ENCODE data around the gene SAMD4A.

The SAMD4A gene

GRCh38 chr14:54708982-54709381 is 142.1 kb downstream of the SAMD4A start:
- no peaks in the 10 kb centered on the region; the same call in 1 of the 2 replicates for H3K9me3 ChIP-seq
- no peaks in the 10 kb centered on the region for H3K36me3 ChIP-seq
- no peak overlapping the region for H3K4me3 ChIP-seq (ENCODE audit: low read depth, low read length)
- no peak for DNase-seq
- no peaks in the 10 kb centered on the region for H3K27me3 ChIP-seq
- no peaks in the 10 kb centered on the region for H3K4me1 ChIP-seq
- TF ChIP-seq, protein P1, sequence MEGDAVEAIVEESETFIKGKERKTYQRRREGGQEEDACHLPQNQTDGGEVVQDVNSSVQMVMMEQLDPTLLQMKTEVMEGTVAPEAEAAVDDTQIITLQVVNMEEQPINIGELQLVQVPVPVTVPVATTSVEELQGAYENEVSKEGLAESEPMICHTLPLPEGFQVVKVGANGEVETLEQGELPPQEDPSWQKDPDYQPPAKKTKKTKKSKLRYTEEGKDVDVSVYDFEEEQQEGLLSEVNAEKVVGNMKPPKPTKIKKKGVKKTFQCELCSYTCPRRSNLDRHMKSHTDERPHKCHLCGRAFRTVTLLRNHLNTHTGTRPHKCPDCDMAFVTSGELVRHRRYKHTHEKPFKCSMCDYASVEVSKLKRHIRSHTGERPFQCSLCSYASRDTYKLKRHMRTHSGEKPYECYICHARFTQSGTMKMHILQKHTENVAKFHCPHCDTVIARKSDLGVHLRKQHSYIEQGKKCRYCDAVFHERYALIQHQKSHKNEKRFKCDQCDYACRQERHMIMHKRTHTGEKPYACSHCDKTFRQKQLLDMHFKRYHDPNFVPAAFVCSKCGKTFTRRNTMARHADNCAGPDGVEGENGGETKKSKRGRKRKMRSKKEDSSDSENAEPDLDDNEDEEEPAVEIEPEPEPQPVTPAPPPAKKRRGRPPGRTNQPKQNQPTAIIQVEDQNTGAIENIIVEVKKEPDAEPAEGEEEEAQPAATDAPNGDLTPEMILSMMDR (IDR thresholded peaks at IDR 0.05; ENCODE audit: low read depth, low read length) = no peak

DNA sequence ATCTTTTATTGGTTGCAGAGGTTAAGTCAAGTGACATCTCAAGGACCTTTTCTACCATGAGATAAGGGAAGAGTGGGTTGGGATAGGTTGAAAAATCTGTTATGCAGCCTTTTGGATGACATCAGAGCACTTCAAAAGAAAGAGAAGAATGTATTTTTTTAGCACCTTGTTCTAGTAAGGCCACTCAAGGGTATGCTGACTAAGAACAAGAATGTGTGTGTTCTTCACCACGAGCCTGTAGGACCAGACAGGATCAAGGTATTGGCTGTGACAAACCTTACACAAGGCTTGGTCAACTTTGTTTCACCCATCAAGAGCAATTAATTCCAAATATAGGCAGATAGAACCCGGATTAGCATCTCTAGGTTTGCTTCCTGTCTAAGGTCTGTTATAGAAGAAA is 142.5 kb downstream of the SAMD4A start:
- no peak for DNase-seq
- H3K4me3 ChIP-seq (ENCODE audit: low read depth, low read length) = no peak overlapping the region
- TF ChIP-seq, protein P1 (IDR thresholded peaks at IDR 0.05; ENCODE audit: low read depth, low read length) = no peak
- no peaks in the 10 kb centered on the region; the same call in 1 of the 2 replicates for H3K9me3 ChIP-seq
- H3K27me3 ChIP-seq = no peaks in the 10 kb centered on the region
- no peaks in the 10 kb centered on the region for H3K36me3 ChIP-seq
- no peaks in the 10 kb centered on the region for H3K4me1 ChIP-seq

GRCh38 chr14:54709867-54710266 is 142.9 kb downstream of the SAMD4A start:
- Histone ChIP-seq H3K4me1 (no peaks in the 10 kb centered on the region), H3K27me3 (no peaks in the 10 kb centered on the region), H3K9me3 (no peaks in the 10 kb centered on the region; the same call in 1 of the 2 replicates), H3K36me3 (no peaks in the 10 kb centered on the region), H3K4me3 (ENCODE audit: low read depth, low read length) (no peak overlapping the region)
- DNase-seq = no peak
- TF ChIP-seq, protein P1 (IDR thresholded peaks at IDR 0.05; ENCODE audit: low read depth, low read length) = no peak

DNA sequence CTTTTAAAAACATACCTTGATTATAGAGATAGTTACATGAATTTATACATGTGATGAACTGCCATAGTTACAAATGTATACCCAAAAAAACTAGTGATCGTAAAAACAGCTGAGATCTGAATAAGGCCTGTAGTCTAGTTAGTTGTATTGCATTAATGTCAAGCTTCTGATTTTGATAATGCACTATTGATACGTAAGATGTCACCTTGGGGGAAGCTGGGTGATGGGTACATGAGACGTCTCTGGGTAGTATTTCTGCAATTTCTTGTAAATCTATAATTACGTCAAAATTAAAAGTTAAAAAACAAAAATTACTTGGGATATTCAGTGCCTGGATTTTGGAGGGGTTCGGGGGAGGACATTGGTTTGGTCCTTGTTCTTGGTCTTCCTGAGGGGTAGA is 144.4 kb downstream of the SAMD4A start:
- H3K36me3 ChIP-seq = no peaks in the 10 kb centered on the region
- TF ChIP-seq, protein P1 (IDR thresholded peaks at IDR 0.05; ENCODE audit: low read depth, low read length) = no peak
- H3K9me3 ChIP-seq = no peaks in the 10 kb centered on the region; the same call in 1 of the 2 replicates
- no peak overlapping the region for H3K4me3 ChIP-seq (ENCODE audit: low read depth, low read length)
- H3K27me3 ChIP-seq = no peaks in the 10 kb centered on the region
- no peaks in the 10 kb centered on the region for H3K4me1 ChIP-seq
- no peak for DNase-seq

GRCh38 chr14:54711812-54712464 is 145.0 kb downstream of the SAMD4A start:
- TF ChIP-seq, protein P1 (IDR thresholded peaks at IDR 0.05; ENCODE audit: low read depth, low read length) = no peak
- H3K4me3 ChIP-seq (ENCODE audit: low read depth, low read length) = no peak overlapping the region
- no peak for DNase-seq

GRCh38 chr14:54712465-54713200 is 145.7 kb downstream of the SAMD4A start:
- H3K4me1 ChIP-seq = no peaks in the 10 kb centered on the region
- no peak for DNase-seq
- H3K9me3 ChIP-seq = no peaks in the 10 kb centered on the region; the same call in 1 of the 2 replicates
- H3K4me3 ChIP-seq (ENCODE audit: low read depth, low read length) = no peak overlapping the region
- H3K36me3 ChIP-seq = no peaks in the 10 kb centered on the region
- H3K27me3 ChIP-seq = no peaks in the 10 kb centered on the region
- TF ChIP-seq, protein P1 (IDR thresholded peaks at IDR 0.05; ENCODE audit: low read depth, low read length) = no peak

More at GRCh38 chr14:54711812-54712464, 145.0 kb downstream of the SAMD4A start:
- H3K4me1 ChIP-seq = no peaks in the 10 kb centered on the region
- no peaks in the 10 kb centered on the region; the same call in 1 of the 2 replicates for H3K9me3 ChIP-seq
- H3K27me3 ChIP-seq = no peaks in the 10 kb centered on the region
- H3K36me3 ChIP-seq = no peaks in the 10 kb centered on the region
